ENCODE data around the gene UFL1.
A peak's percentile ranks its signal among the peaks of the same experiment; 100 is the strongest.
"Not testable (repeated sequence)": the region's sequence is repeated elsewhere in the genome, so short reads cannot be mapped to it uniquely, and the experiment has no call there.

Gene UFL1

GRCh38 chr6:96521644-96522464, at the start of gene UFL1:
UFL1 (plus strand) TSS chr6:96521806; CDS start chr6:96521874, 68 bp downstream.
- DNase-seq: peak; percentile 94

- not testable (repeated sequence) for DNase-seq
Observed at GRCh38 chr6:96472291-96472690, 49.3 kb upstream of the UFL1 start.

GRCh38 chr6:96478695-96479094, 42.9 kb upstream of the UFL1 start:
- DNase-seq: no peak

- no peak for DNase-seq
Observed at GRCh38 chr6:96491926-96492325, 29.7 kb upstream of the UFL1 start.

GRCh38 chr6:96499781-96500180, 21.8 kb upstream of the UFL1 start:
- DNase-seq: peak; percentile 52

- DNase-seq: no peak
Observed at GRCh38 chr6:96502915-96503314, 18.7 kb upstream of the UFL1 start.

GRCh38 chr6:96505363-96505762, 16.2 kb upstream of the UFL1 start:
- no peak for DNase-seq

- no peak for DNase-seq
Observed at GRCh38 chr6:96509281-96509680, 12.3 kb upstream of the UFL1 start.

GRCh38 chr6:96520171-96521115, 1.2 kb upstream of the UFL1 start:
- no peak for DNase-seq

GRCh38 chr6:96521306-96521643, 331 bp upstream of the UFL1 start:
- DNase-seq: no peak

- no peak for DNase-seq
Observed at GRCh38 chr6:96522465-96523009, 931 bp downstream of the UFL1 start.

GRCh38 chr6:96528193-96528592, 6.6 kb downstream of the UFL1 start:
- no peak for DNase-seq

- DNase-seq: no peak
Observed at GRCh38 chr6:96532399-96532798, 10.8 kb downstream of the UFL1 start.

GRCh38 chr6:96537726-96538125, 16.1 kb downstream of the UFL1 start:
- DNase-seq: no peak

GRCh38 chr6:96542702-96543101, 21.1 kb downstream of the UFL1 start:
- no peak for DNase-seq

- no peak for DNase-seq
Observed at GRCh38 chr6:96545882-96546281, 24.3 kb downstream of the UFL1 start.

GRCh38 chr6:96547654-96548053, 26.0 kb downstream of the UFL1 start:
- no peak for DNase-seq

GRCh38 chr6:96554558-96554957, 33.0 kb downstream of the UFL1 start:
- no peak for DNase-seq

- DNase-seq: not testable (repeated sequence)
Observed at GRCh38 chr6:96559740-96560139, 38.1 kb downstream of the UFL1 start.

- DNase-seq: no peak
Observed at GRCh38 chr6:96562886-96563285, 41.3 kb downstream of the UFL1 start, which contains the start of gene FHL5. FHL5 (plus strand) TSS chr6:96563128; CDS start chr6:96603614, 40,486 bp downstream.

GRCh38 chr6:96563853-96564252, 42.2 kb downstream of the UFL1 start:
- no peak for DNase-seq

- DNase-seq: no peak
Observed at GRCh38 chr6:96570053-96570452, 48.4 kb downstream of the UFL1 start.

- DNase-seq: no peak
Observed at GRCh38 chr6:96571551-96571950, 49.9 kb downstream of the UFL1 start.

- no peak for DNase-seq
Observed at GRCh38 chr6:96575359-96575758, 53.8 kb downstream of the UFL1 start.

All from CD4-positive, alpha-beta T cell treated with Interferon gamma for 1 hour (primary cell).